Stimulated activated CD4-positive, alpha-beta T cell treated with anti-CD3 and anti-CD28 coated beads, TNF-alpha, amount 100 ng/mL, for 24 hours (primary cell): ENCODE measurements around the gene TUFM.
"Not testable (repeated sequence)": the region's sequence is repeated elsewhere in the genome, so short reads cannot be mapped to it uniquely, and the experiment has no call there.

Experiments
- DNase-seq, 3 experiments: peaks; one replicate each; pipeline ENCODE4 v3.0.0-alpha.2; 2020; ENCODE audit warnings: low read depth in 3 of 3

The TUFM gene

GRCh38 chr16:28839004-28839639, 7.0 kb downstream of the TUFM start:
- DNase-seq = no peak

GRCh38 chr16:28838558-28838918, 7.6 kb downstream of the TUFM start:
- no peak for DNase-seq

GRCh38 chr16:28837672-28838557, 8.2 kb downstream of the TUFM start:
- no peak for DNase-seq

GRCh38 chr16:28836761-28837064, 9.4 kb downstream of the TUFM start:
- no peak for DNase-seq

GRCh38 chr16:28835864-28836760, 10.0 kb downstream of the TUFM start:
- no peak for DNase-seq

GRCh38 chr16:28834873-28835863, 11.0 kb downstream of the TUFM start:
- DNase-seq = no peak

GRCh38 chr16:28834349-28834748, 11.8 kb downstream of the TUFM start:
- DNase-seq = no peak

GRCh38 chr16:28830531-28830930, 15.6 kb downstream of the TUFM start:
- no peak for DNase-seq

GRCh38 chr16:28829747-28830146, 16.4 kb downstream of the TUFM start:
- no peak for DNase-seq

GRCh38 chr16:28826141-28826540, 20.0 kb downstream of the TUFM start:
- DNase-seq = no peak

- no peak for DNase-seq
Measured at GRCh38 chr16:28824717-28824973, 21.5 kb downstream of the TUFM start.

- DNase-seq = peak; percentile 91 to 96 (median 93)
Measured at GRCh38 chr16:28823873-28824716, 22.1 kb downstream of the TUFM start.

- no peak for DNase-seq
Measured at GRCh38 chr16:28823291-28823872, 22.8 kb downstream of the TUFM start.

- peak; percentile 92 to 95 (median 94) for DNase-seq
Measured at GRCh38 chr16:28822520-28823290, 23.4 kb downstream of the TUFM start, which contains the start of gene ATXN2L. ATXN2L (plus strand) TSS chr16:28822999; CDS start chr16:28823260, 261 bp downstream.

- DNase-seq = no peak
Measured at GRCh38 chr16:28821874-28822519, 24.2 kb downstream of the TUFM start.

GRCh38 chr16:28820546-28820945, 25.6 kb downstream of the TUFM start:
- DNase-seq = not testable (repeated sequence)

GRCh38 chr16:28820016-28820415, 26.1 kb downstream of the TUFM start:
- DNase-seq = no peak

GRCh38 chr16:28807445-28808120, 38.6 kb downstream of the TUFM start:
- DNase-seq = not testable (repeated sequence)
